Endothelial cell of umbilical vein (primary cell): ENCODE data around the gene SLC25A38. TPM values are rescaled to one million over a fixed set of nuclear protein-coding genes. Genes with fewer than 3 reads are reported as not detected.

ENCODE experiments used
- BruUV-seq: library from RNA; stranded (reverse); fragments of 400-500 nt; replicated peaks from 2 replicates; lab custom pipeline; 2021; lab: Mats Ljungman, UMichigan
- CTCF ChIA-PET: fragments of 300-600, 350-600 bp; sonication (Branson Sonifier 250); formaldehyde crosslinking; loops from one replicate; lab custom pipeline; 2021; ENCODE audit warnings: antibody characterized with exemption, inconsistent platforms; lab: Charles Lee
- POLR2A ChIA-PET: fragments of 300-600, 350-600 bp; sonication (Branson Sonifier 250); formaldehyde crosslinking; loops from one replicate; lab custom pipeline; 2021; ENCODE audit warnings: antibody characterized with exemption, inconsistent platforms; lab: Charles Lee
- DNase-seq: peaks from one replicate; pipeline ENCODE4 v3.0.0-alpha.2; 2011; ENCODE audit warnings: low read depth, low spot score
- FAIRE-seq: peaks from 2 replicates; lab custom pipeline; 2011; peaks lifted over from hg19 to GRCh38; lab: Jason Lieb, UNC
- H2AFZ ChIP-seq: 2 replicates; pipeline ENCODE4 v1.6.0; 2012; ENCODE audit warnings: low read depth, low read length, control low read depth, inconsistent platforms
- H3K27ac ChIP-seq: 2 replicates; pipeline ENCODE4 v1.5.1; 2011; ENCODE audit warnings: low read depth, mild to moderate bottlenecking, control low read depth, low read length, moderate library complexity; ENCODE audit not compliant: insufficient read depth
- H3K27me3 ChIP-seq, 2 experiments: 2 replicates each; pipeline versions ENCODE4 v1.6.0 to v1.6.1; 2011; ENCODE audit warnings: low read length in 2 of 2, mixed read lengths in 1 of 2; ENCODE audit not compliant: control insufficient read depth in 2 of 2, insufficient read depth in 2 of 2
- H3K36me3 ChIP-seq, 2 experiments: 2 replicates in 1 of 2; 3 replicates in 1 of 2; pipeline ENCODE4 v1.5.1; 2011; ENCODE audit warnings: low read length in 2 of 2, mild to moderate bottlenecking in 1 of 2, moderate library complexity in 1 of 2; ENCODE audit not compliant: control insufficient read depth in 2 of 2, insufficient read depth in 2 of 2; ENCODE audit errors: extremely low read depth in 1 of 2
- H3K4me1 ChIP-seq: 3 replicates; pipeline ENCODE4 v1.5.1; 2011; ENCODE audit warnings: mild to moderate bottlenecking, low read length; ENCODE audit not compliant: control insufficient read depth, insufficient read depth; ENCODE audit errors: extremely low read depth
- H3K4me2 ChIP-seq: 2 replicates; pipeline ENCODE4 v1.6.1; 2011; ENCODE audit warnings: low read length, control low read depth, mixed read lengths; ENCODE audit not compliant: insufficient read depth
- H3K4me3 ChIP-seq, 3 experiments: fragments of 200-600 bp in 1 of 3; sonication (generic), shearing (Covaris generic) in 1 of 3; replicated peaks in 1 of 3; 2 replicates each; pipeline ENCODE4 v1.5.1; 2011 to 2016; ENCODE audit warnings: control low read depth in 3 of 3, low read length in 3 of 3, mild to moderate bottlenecking in 2 of 3, inconsistent platforms in 1 of 3, low read depth in 1 of 3, moderate library complexity in 1 of 3; ENCODE audit not compliant: insufficient read depth in 1 of 3
- H3K79me2 ChIP-seq: 2 replicates; pipeline ENCODE4 v1.6.0; 2012; ENCODE audit warnings: low read length, inconsistent platforms; ENCODE audit not compliant: control insufficient read depth, insufficient read depth
- H3K9ac ChIP-seq: replicated peaks from 2 replicates; pipeline ENCODE3; 2011; ENCODE audit warnings: low read length, control low read depth; ENCODE audit not compliant: insufficient read depth; ENCODE audit errors: extremely low read depth
- H3K9me1 ChIP-seq: replicated peaks from 3 replicates; pipeline ENCODE4 v1.6.0; 2011; ENCODE audit warnings: mild to moderate bottlenecking, low read length; ENCODE audit not compliant: control insufficient read depth, insufficient read depth; ENCODE audit errors: extremely low read depth
- H3K9me3 ChIP-seq: replicated peaks from 2 replicates; pipeline ENCODE4 v1.5.1; 2012; ENCODE audit warnings: low read length, inconsistent platforms; ENCODE audit not compliant: control insufficient read depth, insufficient read depth
- H4K20me1 ChIP-seq: replicated peaks from 2 replicates; pipeline ENCODE3; 2011; ENCODE audit warnings: mild to moderate bottlenecking, low read length; ENCODE audit not compliant: control insufficient read depth, insufficient read depth; ENCODE audit errors: extremely low read depth
- EZH2 ChIP-seq: IDR thresholded peaks from 2 replicates; pipeline ENCODE4 v1.6.1; 2012; ENCODE audit warnings: borderline replicate concordance, low read depth, mild to moderate bottlenecking, moderate library complexity, low read length, inconsistent platforms; ENCODE audit not compliant: severe bottlenecking
- FOS ChIP-seq: IDR thresholded peaks from 2 replicates; pipeline ENCODE4 v1.6.1; 2011; ENCODE audit warnings: mild to moderate bottlenecking, low read length, moderate library complexity, borderline replicate concordance; ENCODE audit not compliant: insufficient read depth
- GATA2 ChIP-seq: IDR thresholded peaks from 2 replicates; pipeline ENCODE4 v1.7.0; 2011; ENCODE audit warnings: low read depth, mild to moderate bottlenecking, moderate library complexity, mixed read lengths, low read length; ENCODE audit not compliant: insufficient read length, insufficient read depth
- JUN ChIP-seq: IDR thresholded peaks from 2 replicates; pipeline ENCODE4 v1.6.1; 2011; ENCODE audit warnings: borderline replicate concordance, low read depth; ENCODE audit not compliant: insufficient read length, insufficient read depth
- MYC ChIP-seq: IDR thresholded peaks from one replicate; pipeline ENCODE4 v1.6.1; 2011; ENCODE audit warnings: mild to moderate bottlenecking, low read depth, low read length
- POLR2A ChIP-seq: IDR thresholded peaks from 2 replicates; pipeline ENCODE4 v1.6.1; 2012; ENCODE audit warnings: low read depth, mild to moderate bottlenecking, control low read depth, low read length
- POLR2AphosphoS5 ChIP-seq: IDR thresholded peaks from 2 replicates; pipeline ENCODE4 v1.6.1; 2012; ENCODE audit warnings: low read depth, mild to moderate bottlenecking, control low read depth, low read length, moderate library complexity; ENCODE audit not compliant: insufficient read depth
- dilution Hi-C: fragments of 300-500 bp; cut with MboI; formaldehyde crosslinking; loops from one replicate; pipeline ENCODE4 v1.15.0; 2019; ENCODE audit warnings: low sequenced_read_pairs; ENCODE audit not compliant: extremely low pct_ligation_motif_present
- intact Hi-C: fragments of 100-400 bp; cut with micrococcal nuclease; formaldehyde crosslinking; loops from one replicate; pipeline ENCODE4 v1.10.0; 2022
- polyA plus RNA-seq, 4 experiments: library from polyadenylated mRNA; depleted of rRNA in 3 of 4; stranded (reverse) in 3 of 4; unstranded in 1 of 4; fragments of >200 nt; gene quantifications; 2 replicates each; pipeline versions ENCODE4 v1.2.1 to v1.2.3, GENCODE V29; 2011 to 2012; ENCODE audit warnings: missing spikeins in 1 of 4
- total RNA-seq: library from RNA; stranded (reverse); gene quantifications from 2 replicates; pipeline ENCODE4 v1.2.3, GENCODE V29; 2021
- TF ChIP-seq, protein P1 (sequence below), 2 donors: IDR thresholded peaks; 1 replicate in 1 of 2; 2 replicates in 1 of 2; pipeline ENCODE4 v1.5.1; 2011; ENCODE audit warnings: low read length in 2 of 2, mild to moderate bottlenecking in 2 of 2, moderate library complexity in 2 of 2, control low read depth in 1 of 2, inconsistent platforms in 1 of 2, low read depth in 1 of 2; ENCODE audit not compliant: insufficient read depth in 1 of 2; ENCODE audit errors: extremely low read depth in 1 of 2
- TF ChIP-seq, protein P2 (sequence below): IDR thresholded peaks from 2 replicates; pipeline ENCODE4 v1.6.1; 2011; ENCODE audit not compliant: insufficient read depth, insufficient read length

The SLC25A38 gene
- total and polyA plus RNA-seq, 2 donors (not counting 3 experiments of a cell fraction or from before 2014, with no cell fraction given) = 20.0 to 31.1 TPM

DNA sequence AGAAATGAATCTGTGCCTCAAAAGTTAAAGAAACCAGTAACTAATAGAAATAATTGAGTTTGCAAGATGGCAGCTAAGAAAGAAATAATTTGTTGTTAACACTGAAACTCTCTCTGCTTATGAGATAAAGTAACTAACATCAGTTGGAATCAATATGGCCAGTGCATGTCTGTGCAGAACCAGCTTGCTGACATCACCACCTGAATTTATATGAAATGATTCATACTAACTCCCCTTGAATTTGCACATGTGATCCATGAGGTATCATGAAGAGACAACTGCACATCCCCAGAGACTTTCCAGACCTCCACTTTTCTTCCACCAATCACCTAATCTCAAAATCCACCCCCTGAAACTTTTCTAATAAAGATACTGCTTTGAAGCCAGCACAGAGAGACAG, 10.3 kb upstream of the SLC25A38 start:
- no peaks in the 10 kb centered on the region for H3K36me3 ChIP-seq
- H3K4me2 ChIP-seq = no peak overlapping the region
- no peak for DNase-seq
- H3K4me1 ChIP-seq = peaks cover 11% of the 10 kb centered on the region
- no peak overlapping the region for H3K9ac ChIP-seq
- peaks cover 0 to 2% of the 10 kb centered on the region in 2 experiments for H3K27me3 ChIP-seq
- ChIA-PET CTCF (interaction anchor here (1.3 kb wide), 1 partner anchor 82 kb away, joined by 3 read pairs; no protein-coding TSS in a partner anchor), POLR2A (no interaction called here)
- dilution Hi-C loops (no loop called here), intact Hi-C loops (no loop called here)
- H3K4me3 ChIP-seq = no peak overlapping the region
- no peak for TF ChIP-seq POLR2A
- no peak for TF ChIP-seq FOS
- TF ChIP-seq, protein P1, sequence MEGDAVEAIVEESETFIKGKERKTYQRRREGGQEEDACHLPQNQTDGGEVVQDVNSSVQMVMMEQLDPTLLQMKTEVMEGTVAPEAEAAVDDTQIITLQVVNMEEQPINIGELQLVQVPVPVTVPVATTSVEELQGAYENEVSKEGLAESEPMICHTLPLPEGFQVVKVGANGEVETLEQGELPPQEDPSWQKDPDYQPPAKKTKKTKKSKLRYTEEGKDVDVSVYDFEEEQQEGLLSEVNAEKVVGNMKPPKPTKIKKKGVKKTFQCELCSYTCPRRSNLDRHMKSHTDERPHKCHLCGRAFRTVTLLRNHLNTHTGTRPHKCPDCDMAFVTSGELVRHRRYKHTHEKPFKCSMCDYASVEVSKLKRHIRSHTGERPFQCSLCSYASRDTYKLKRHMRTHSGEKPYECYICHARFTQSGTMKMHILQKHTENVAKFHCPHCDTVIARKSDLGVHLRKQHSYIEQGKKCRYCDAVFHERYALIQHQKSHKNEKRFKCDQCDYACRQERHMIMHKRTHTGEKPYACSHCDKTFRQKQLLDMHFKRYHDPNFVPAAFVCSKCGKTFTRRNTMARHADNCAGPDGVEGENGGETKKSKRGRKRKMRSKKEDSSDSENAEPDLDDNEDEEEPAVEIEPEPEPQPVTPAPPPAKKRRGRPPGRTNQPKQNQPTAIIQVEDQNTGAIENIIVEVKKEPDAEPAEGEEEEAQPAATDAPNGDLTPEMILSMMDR (IDR thresholded peaks at IDR 0.05; ENCODE audit: extremely low read depth in 1 of 2, insufficient read depth in 1 of 2, low read depth in 1 of 2, low read length in 2 of 2) = no peak
- no peak for TF ChIP-seq EZH2
- no peak for TF ChIP-seq GATA2
- TF ChIP-seq POLR2AphosphoS5 = no peak
- TF ChIP-seq, protein P2, sequence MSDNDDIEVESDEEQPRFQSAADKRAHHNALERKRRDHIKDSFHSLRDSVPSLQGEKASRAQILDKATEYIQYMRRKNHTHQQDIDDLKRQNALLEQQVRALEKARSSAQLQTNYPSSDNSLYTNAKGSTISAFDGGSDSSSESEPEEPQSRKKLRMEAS = no peak
- TF ChIP-seq JUN = no peak
- TF ChIP-seq MYC = no peak
- no TSS peak for BruUV-seq
- H3K9me1 ChIP-seq = no peaks in the 10 kb centered on the region
- no peaks in the 10 kb centered on the region for H3K9me3 ChIP-seq
- no peaks in the 10 kb centered on the region for H4K20me1 ChIP-seq
- FAIRE-seq = no peak
- H2AFZ ChIP-seq = no peak overlapping the region
- no peak overlapping the region for H3K27ac ChIP-seq
- no peaks in the 10 kb centered on the region for H3K79me2 ChIP-seq
